H1 (cell line): ENCODE results near the gene TXK. TPM values are rescaled to one million over a fixed set of nuclear protein-coding genes. Genes with fewer than 3 reads are reported as not detected.

Experiments used
- CTCF ChIA-PET: fragments of 300-600 bp; sonication (Branson Sonifier 250); formaldehyde crosslinking; loops from one replicate; lab custom pipeline; 2021; ENCODE audit not compliant: partially characterized antibody; lab: Charles Lee
- POLR2A ChIA-PET: fragments of 300-600 bp; sonication (Branson Sonifier 250); formaldehyde crosslinking; loops from one replicate; lab custom pipeline; 2021; ENCODE audit warnings: inconsistent platforms; ENCODE audit not compliant: partially characterized antibody; lab: Charles Lee
- DNase-seq, 2 experiments: peaks; one replicate each; pipeline versions ENCODE4 v3.0.0 to v3.0.0-alpha.2; 2010 to 2022; ENCODE audit warnings: low spot score in 2 of 2, low read depth in 1 of 2, mixed read lengths in 1 of 2
- FAIRE-seq: peaks from 2 replicates; lab custom pipeline; 2011; peaks lifted over from hg19 to GRCh38; lab: Jason Lieb, UNC
- H2AFZ ChIP-seq: 2 replicates; pipeline ENCODE4 v1.8.1; 2012; ENCODE audit warnings: low read length, inconsistent platforms
- H2AK5ac ChIP-seq: 2 replicates; pipeline ENCODE4 v1.6.1; 2013; ENCODE audit warnings: low read depth, low read length
- H2BK120ac ChIP-seq: replicated peaks from 2 replicates; pipeline ENCODE3; 2013; ENCODE audit warnings: low read depth, low read length, inconsistent platforms
- H2BK12ac ChIP-seq: 2 replicates; pipeline ENCODE4 v1.6.1; 2013; ENCODE audit warnings: low read depth, low read length
- H2BK15ac ChIP-seq: 2 replicates; pipeline ENCODE4 v1.6.1; 2013; ENCODE audit warnings: low read length
- H2BK20ac ChIP-seq: 2 replicates; pipeline ENCODE4 v1.6.1; 2013; ENCODE audit warnings: low read length
- H2BK5ac ChIP-seq: 2 replicates; pipeline ENCODE4 v1.6.1; 2013; ENCODE audit warnings: low read depth, low read length
- H3K14ac ChIP-seq: 2 replicates; pipeline ENCODE4 v1.6.1; 2013; ENCODE audit warnings: inconsistent platforms; ENCODE audit not compliant: insufficient read length
- H3K18ac ChIP-seq: 2 replicates; pipeline ENCODE4 v1.6.1; 2013; ENCODE audit warnings: low read length; ENCODE audit errors: extremely low read depth
- H3K23ac ChIP-seq: 2 replicates; pipeline ENCODE4 v1.6.1; 2013; ENCODE audit warnings: inconsistent platforms; ENCODE audit not compliant: insufficient read length
- H3K23me2 ChIP-seq: 2 replicates; pipeline ENCODE4 v1.6.1; 2013; ENCODE audit warnings: low read depth, low read length
- H3K27ac ChIP-seq: 2 replicates; pipeline ENCODE4 v1.6.1; 2011; ENCODE audit warnings: low read depth, low read length, inconsistent platforms
- H3K27me3 ChIP-seq, 4 experiments: replicated peaks in 1 of 4; 1 replicate in 1 of 4; 2 replicates in 3 of 4; pipeline versions ENCODE4 v1.6.1 to v1.8.1; 2011 to 2013; ENCODE audit warnings: low read length in 3 of 4, mild to moderate bottlenecking in 3 of 4, inconsistent platforms in 2 of 4, mixed read lengths in 2 of 4, moderate library complexity in 1 of 4; ENCODE audit not compliant: control insufficient read depth in 3 of 4, insufficient read depth in 3 of 4; ENCODE audit errors: extremely low read depth in 1 of 4
- H3K36me3 ChIP-seq, 4 experiments: 2 replicates each; pipeline versions ENCODE4 v1.6.1 to v1.8.1; 2011 to 2013; ENCODE audit warnings: mild to moderate bottlenecking in 4 of 4, low read length in 3 of 4, moderate library complexity in 2 of 4, control low read depth in 1 of 4, inconsistent platforms in 1 of 4; ENCODE audit not compliant: insufficient read depth in 4 of 4, control insufficient read depth in 2 of 4
- H3K4ac ChIP-seq: replicated peaks from 2 replicates; pipeline ENCODE3; 2013; ENCODE audit warnings: low read length, low read depth, mixed read lengths, inconsistent platforms; ENCODE audit not compliant: insufficient read length
- H3K4me1 ChIP-seq, 4 experiments: replicated peaks in 1 of 4; 1 replicate in 1 of 4; 2 replicates in 3 of 4; pipeline versions ENCODE4 v1.6.1 to v1.8.1; 2011 to 2013; ENCODE audit warnings: low read length in 3 of 4, inconsistent platforms in 2 of 4, mixed read lengths in 1 of 4; ENCODE audit not compliant: insufficient read depth in 4 of 4, control insufficient read depth in 3 of 4
- H3K4me2 ChIP-seq, 2 experiments: 2 replicates each; pipeline versions ENCODE4 v1.6.1 to v1.8.1; 2011 to 2013; ENCODE audit warnings: low read depth in 2 of 2, low read length in 2 of 2, control low read depth in 1 of 2, inconsistent platforms in 1 of 2, mild to moderate bottlenecking in 1 of 2; ENCODE audit not compliant: insufficient read depth in 1 of 2
- H3K4me3 ChIP-seq, 4 experiments: fragments of 200-600, 300-600 bp in 1 of 4; sonication (generic), shearing (Covaris generic), sonication (Bioruptor Twin) in 1 of 4; 2 replicates each; pipeline versions ENCODE4 v1.5.1 to v1.8.1; 2011 to 2016; ENCODE audit warnings: low read length in 4 of 4, low read depth in 3 of 4, control low read depth in 2 of 4, inconsistent platforms in 2 of 4, mild to moderate bottlenecking in 2 of 4, mixed read lengths in 1 of 4, moderate library complexity in 1 of 4; ENCODE audit not compliant: insufficient read depth in 2 of 4; ENCODE audit errors: extremely low read depth in 1 of 4
- H3K56ac ChIP-seq: replicated peaks from 2 replicates; pipeline ENCODE3; 2013; ENCODE audit warnings: low read depth, mild to moderate bottlenecking, mixed read lengths, low read length, inconsistent platforms; ENCODE audit not compliant: insufficient read length
- H3K79me1 ChIP-seq: 2 replicates; pipeline ENCODE4 v1.6.1; 2013; ENCODE audit warnings: low read depth, low read length, control low read depth
- H3K79me2 ChIP-seq, 2 experiments: 2 replicates each; pipeline versions ENCODE4 v1.6.1 to v1.8.1; 2012 to 2013; ENCODE audit warnings: low read length in 2 of 2, mild to moderate bottlenecking in 2 of 2, inconsistent platforms in 1 of 2; ENCODE audit not compliant: insufficient read depth in 2 of 2, control insufficient read depth in 1 of 2
- H3K9ac ChIP-seq, 4 experiments: replicated peaks in 1 of 4; 1 replicate in 1 of 4; 2 replicates in 3 of 4; pipeline versions ENCODE4 v1.6.1 to v1.8.1; 2011 to 2013; ENCODE audit warnings: low read depth in 3 of 4, low read length in 3 of 4, control low read depth in 2 of 4, mild to moderate bottlenecking in 2 of 4, moderate library complexity in 2 of 4, inconsistent platforms in 1 of 4; ENCODE audit errors: extremely low read depth in 1 of 4
- H3K9me3 ChIP-seq, 2 experiments: 2 replicates each; pipeline versions ENCODE4 v1.6.1 to v1.8.1; 2012 to 2013; ENCODE audit warnings: mild to moderate bottlenecking in 2 of 2, moderate library complexity in 2 of 2, control low read depth in 1 of 2, inconsistent platforms in 1 of 2, low read depth in 1 of 2, low read length in 1 of 2, mixed read lengths in 1 of 2; ENCODE audit not compliant: insufficient read depth in 2 of 2
- H4K20me1 ChIP-seq, 2 experiments: replicated peaks in 1 of 2; 2 replicates each; pipeline versions ENCODE3 to v1.8.1; 2011 to 2013; ENCODE audit warnings: inconsistent platforms in 2 of 2, low read length in 2 of 2, mild to moderate bottlenecking in 1 of 2; ENCODE audit not compliant: insufficient read depth in 2 of 2, control insufficient read depth in 1 of 2
- H4K5ac ChIP-seq: 2 replicates; pipeline ENCODE4 v1.6.1; 2013; ENCODE audit warnings: low read length, low read depth, mixed read lengths, inconsistent platforms; ENCODE audit not compliant: insufficient read length
- H4K8ac ChIP-seq: 2 replicates; pipeline ENCODE4 v1.8.0; 2013; ENCODE audit warnings: mild to moderate bottlenecking, moderate library complexity, low read length, inconsistent platforms; ENCODE audit not compliant: insufficient read depth; ENCODE audit errors: extremely low read depth
- H4K91ac ChIP-seq: replicated peaks from 2 replicates; pipeline ENCODE3; 2013; ENCODE audit warnings: low read length, mixed read lengths, inconsistent platforms; ENCODE audit not compliant: insufficient read length
- BACH1 ChIP-seq: IDR thresholded peaks from 2 replicates; pipeline ENCODE4 v1.6.1; 2012; ENCODE audit warnings: low read length, improper control_type of control experiment
- CEBPB ChIP-seq: IDR thresholded peaks from 2 replicates; pipeline ENCODE4 v1.6.1; 2012; ENCODE audit warnings: low read depth, low read length
- CTBP2 ChIP-seq: IDR thresholded peaks from 2 replicates; pipeline ENCODE4 v1.7.0; 2011; ENCODE audit warnings: borderline replicate concordance, mild to moderate bottlenecking, moderate library complexity, mixed read lengths, low read length; ENCODE audit not compliant: insufficient read depth, insufficient read length
- GTF2F1 ChIP-seq: IDR thresholded peaks from 2 replicates; pipeline ENCODE4 v1.6.1; 2012; ENCODE audit warnings: low read depth, low read length, improper control_type of control experiment, borderline replicate concordance
- JUN ChIP-seq: IDR thresholded peaks from 2 replicates; pipeline ENCODE4 v1.6.1; 2011; ENCODE audit warnings: low read depth, mild to moderate bottlenecking, improper control_type of control experiment, low read length
- KDM5A ChIP-seq: fragments of 200-600 bp; IDR thresholded peaks from 2 replicates; pipeline ENCODE4 v1.7.1; 2012; ENCODE audit warnings: mild to moderate bottlenecking, low read length, inconsistent platforms, mixed read lengths
- PHF8 ChIP-seq: fragments of 200-600 bp; sonication (generic); conservative IDR thresholded peaks from 2 replicates; pipeline ENCODE4 v1.7.1; 2012; ENCODE audit warnings: low read depth, mild to moderate bottlenecking, inconsistent platforms, low read length, moderate library complexity
- RBBP5 ChIP-seq: IDR thresholded peaks from 2 replicates; pipeline ENCODE4 v1.7.1; 2012; ENCODE audit warnings: low read depth, mild to moderate bottlenecking, inconsistent platforms, low read length, moderate library complexity, borderline replicate concordance
- SAP30 ChIP-seq: fragments of 300-600 bp; sonication (generic); IDR thresholded peaks from 2 replicates; pipeline ENCODE4 v1.7.1; 2012; ENCODE audit warnings: low read length, moderate library complexity, mild to moderate bottlenecking, inconsistent platforms; ENCODE audit not compliant: insufficient read depth, insufficient replicate concordance
- TEAD4 ChIP-seq: IDR thresholded peaks from 2 replicates; pipeline ENCODE4 v1.6.1; 2012; ENCODE audit warnings: low read depth, low read length, inconsistent platforms, mixed read lengths
- ZNF274 ChIP-seq: IDR thresholded peaks from 2 replicates; pipeline ENCODE4 v1.7.0; 2012; ENCODE audit warnings: low read length, borderline replicate concordance; ENCODE audit errors: extremely low read depth
- WGBS, 2 experiments: shearing (Covaris generic) in 1 of 2; methylation state at CpG; one replicate each; pipeline versions ENCODE4 v1.1.6 to v1.1.7; 2013 to 2015; ENCODE audit warnings: low lambda C conversion rate in 2 of 2, mixed read lengths in 2 of 2, inconsistent platforms in 1 of 2, low coverage in 1 of 2, missing lambda C conversion rate in 1 of 2; ENCODE audit not compliant: insufficient replicate concordance in 2 of 2, insufficient coverage in 1 of 2, insufficient read length in 1 of 2; ENCODE audit errors: extremely low coverage in 1 of 2, missing lambda C conversion rate in 1 of 2; 5-methylcytosine and 5-hydroxymethylcytosine counted together
- polyA plus RNA-seq, 7 experiments: library from polyadenylated mRNA; depleted of rRNA in 3 of 7; stranded (reverse) in 5 of 7; unstranded in 2 of 7; fragments of >200 nt in 5 of 7; fragments of 200-250 nt in 2 of 7; gene quantifications; 1 replicate in 5 of 7; 2 replicates in 1 of 7; 4 replicates in 1 of 7; pipeline versions ENCODE4 v1.2.1 to v1.2.3, GENCODE V29; 2011 to 2013; ENCODE audit warnings: missing spikeins in 2 of 7, mixed read lengths in 2 of 7
- total RNA-seq: library from RNA; stranded (reverse); fragmentation: NEBNext Ultra II Directional; extraction: Animal tissue kit (Norgen Biotek cat#: 25700); gene quantifications from 2 replicates; pipeline ENCODE4 v1.2.1, GENCODE V29; 2021
- TF ChIP-seq, protein P1 (sequence below), 3 experiments: IDR thresholded peaks; 1 replicate in 2 of 3; 2 replicates in 1 of 3; pipeline versions ENCODE4 v1.5.1 to v1.6.1; 2011; ENCODE audit warnings: low read length in 3 of 3, mild to moderate bottlenecking in 3 of 3, inconsistent platforms in 2 of 3, low read depth in 1 of 3, moderate library complexity in 1 of 3; ENCODE audit not compliant: insufficient read depth in 1 of 3; ENCODE audit errors: control extremely low read depth in 1 of 3

TXK gene
- total and polyA plus RNA-seq, 2 of the 8 experiments (the other 6 are each of a cell fraction or from before 2014, with no cell fraction given), result not detected

DNA sequence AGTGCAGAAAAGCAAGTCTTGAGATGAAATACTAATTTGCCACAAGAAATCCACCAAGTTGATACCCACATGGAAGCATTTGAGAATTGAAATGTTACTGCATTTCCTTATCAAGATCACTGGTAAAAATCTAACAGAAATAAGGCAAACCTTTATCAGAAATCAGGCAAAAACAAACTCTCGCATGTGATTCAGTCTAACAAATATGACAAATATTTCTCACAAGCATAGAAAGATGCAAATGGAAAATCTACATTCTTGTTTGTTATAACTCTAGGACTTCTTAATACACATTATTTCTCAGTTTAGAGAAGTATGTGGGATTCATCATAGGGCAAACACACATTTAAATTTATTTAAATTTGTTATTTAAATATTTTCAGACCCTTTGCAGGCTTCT lies 52.9 kb downstream of the TXK start:
- Histone ChIP-seq H3K56ac (no peak overlapping the region), H4K8ac (no peak overlapping the region), H2AK5ac (no peak overlapping the region), H4K20me1 (no peaks in the 10 kb centered on the region), H4K91ac (no peak overlapping the region), H2BK12ac (no peak overlapping the region), H3K4me3 (no peak overlapping the region), H3K4ac (no peak overlapping the region), H2AFZ (no peak overlapping the region), H3K79me2 (no peaks in the 10 kb centered on the region), H2BK20ac (no peak overlapping the region), H3K14ac (no peak overlapping the region), H3K9ac (no peak overlapping the region), H3K4me2 (no peak overlapping the region), H2BK120ac (no peak overlapping the region), H3K27ac (no peak overlapping the region), H3K23me2 (no peaks in the 10 kb centered on the region), H4K5ac (no peak overlapping the region), H3K79me1 (no peaks in the 10 kb centered on the region), H3K23ac (no peak overlapping the region), H3K4me1 (no peaks in the 10 kb centered on the region), H3K18ac (no peak overlapping the region), H3K27me3 (no peaks in the 10 kb centered on the region), H2BK15ac (no peak overlapping the region), H3K9me3 (no peaks in the 10 kb centered on the region), H2BK5ac (no peak overlapping the region), H3K36me3 (no peaks in the 10 kb centered on the region)
- 100% methylated on average over 1 of the region's 1 CpG; no CpG with 5 or more reads in 1 of the 2 experiments for WGBS, 2 experiments
- ChIA-PET CTCF (no interaction called here), POLR2A (no interaction called here)
- no peak for DNase-seq
- FAIRE-seq, result no peak
- TF ChIP-seq CTBP2 (no peak), SAP30 (no peak), PHF8 (no peak), JUN (no peak), KDM5A (no peak), BACH1 (no peak), GTF2F1 (no peak), RBBP5 (no peak), ZNF274 (no peak), TEAD4 (no peak), CEBPB (no peak)
- TF ChIP-seq, protein P1, sequence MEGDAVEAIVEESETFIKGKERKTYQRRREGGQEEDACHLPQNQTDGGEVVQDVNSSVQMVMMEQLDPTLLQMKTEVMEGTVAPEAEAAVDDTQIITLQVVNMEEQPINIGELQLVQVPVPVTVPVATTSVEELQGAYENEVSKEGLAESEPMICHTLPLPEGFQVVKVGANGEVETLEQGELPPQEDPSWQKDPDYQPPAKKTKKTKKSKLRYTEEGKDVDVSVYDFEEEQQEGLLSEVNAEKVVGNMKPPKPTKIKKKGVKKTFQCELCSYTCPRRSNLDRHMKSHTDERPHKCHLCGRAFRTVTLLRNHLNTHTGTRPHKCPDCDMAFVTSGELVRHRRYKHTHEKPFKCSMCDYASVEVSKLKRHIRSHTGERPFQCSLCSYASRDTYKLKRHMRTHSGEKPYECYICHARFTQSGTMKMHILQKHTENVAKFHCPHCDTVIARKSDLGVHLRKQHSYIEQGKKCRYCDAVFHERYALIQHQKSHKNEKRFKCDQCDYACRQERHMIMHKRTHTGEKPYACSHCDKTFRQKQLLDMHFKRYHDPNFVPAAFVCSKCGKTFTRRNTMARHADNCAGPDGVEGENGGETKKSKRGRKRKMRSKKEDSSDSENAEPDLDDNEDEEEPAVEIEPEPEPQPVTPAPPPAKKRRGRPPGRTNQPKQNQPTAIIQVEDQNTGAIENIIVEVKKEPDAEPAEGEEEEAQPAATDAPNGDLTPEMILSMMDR (IDR thresholded peaks at IDR 0.05; ENCODE audit: control extremely low read depth in 1 of 3, insufficient read depth in 1 of 3, low read depth in 1 of 3, low read length in 3 of 3), result no peak
